HG03103 (cell line): ENCODE results near the gene RAB43.

ENCODE experiments used
- ATAC-seq: cut with Tn5 transposase; IDR thresholded peaks from one replicate; pipeline ENCODE4 v1.9.1; 2021; ENCODE audit warnings: low read depth; ENCODE audit not compliant: unreplicated experiment

The RAB43 gene

GRCh38 chr3:129040039-129040336, 81.6 kb downstream of the RAB43 start:
- no peak for ATAC-seq

DNA sequence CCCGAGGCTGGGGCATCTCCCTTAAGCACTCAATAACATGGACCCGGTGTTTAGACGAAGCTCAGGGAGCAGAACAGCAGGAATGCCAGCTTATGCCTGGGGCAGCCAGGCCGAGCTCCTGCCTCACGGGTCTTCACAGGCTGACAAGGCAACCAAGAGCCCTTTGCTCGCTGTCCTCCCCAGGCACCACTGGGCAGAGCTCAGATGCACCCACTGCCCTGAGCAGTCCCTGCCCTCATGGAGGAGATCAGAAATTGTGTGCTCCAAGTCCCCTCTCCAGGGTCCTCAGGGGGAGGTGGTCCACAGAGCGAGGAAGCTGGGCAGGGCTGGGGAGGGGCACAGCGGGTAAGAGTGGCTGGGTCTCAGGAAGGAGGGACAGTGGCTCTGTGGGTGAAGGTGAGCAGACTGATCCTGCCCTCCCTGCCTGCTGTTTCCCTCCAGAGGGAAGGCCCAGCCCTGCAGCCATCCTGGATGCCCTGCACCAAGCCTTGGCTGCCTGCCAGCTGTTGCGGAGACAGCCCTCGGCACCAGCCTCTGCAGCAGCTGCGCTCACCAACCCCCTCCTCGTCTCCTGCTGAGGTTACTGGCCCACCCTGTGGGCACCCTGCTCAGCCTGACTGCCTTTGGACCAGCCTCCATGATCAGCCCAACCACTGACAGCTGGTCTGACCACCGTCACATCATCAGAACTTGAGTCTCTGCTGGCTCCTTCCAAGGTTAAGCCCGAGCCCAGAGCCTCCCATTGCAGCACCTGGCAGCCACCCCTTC, 82.1 kb downstream of the RAB43 start:
- ATAC-seq: no peak

- ATAC-seq: no peak
Observed at GRCh38 chr3:129038121-129038855, 83.3 kb downstream of the RAB43 start.
